ENCODE results near the gene GLRX3.

GRCh38 chr10:130203626-130204025 is 67.4 kb downstream of the GLRX3 start:
- TF ChIP-seq CTCF (conservative IDR thresholded peaks at IDR 0.05; ENCODE audit: low read depth, low read length) (no peak), EZH2phosphoT487 (IDR thresholded peaks at IDR 0.05; ENCODE audit: borderline replicate concordance, low read length) (no peak)

Measured in PC-3 (cell line).